IMR-90 (cell line): ENCODE results near the gene NAGLU. TPM values are rescaled to one million over a fixed set of nuclear protein-coding genes. Genes with fewer than 3 reads are reported as not detected.

Source experiments
- ATAC-seq: fragments of 200-7000 bp; cut with Tn5 transposase; 2 replicates; pipeline ENCODE4 v1.9.1; 2020; ENCODE audit warnings: low read depth, mild to moderate bottlenecking, moderate library complexity
- BruUV-seq: library from RNA; stranded (reverse); fragments of 400-500 nt; replicated peaks from 2 replicates; lab custom pipeline; 2021; lab: Mats Ljungman, UMichigan
- CTCF ChIA-PET: fragments of 300-600 bp; formaldehyde crosslinking; extraction: SDS; loops from one replicate; lab custom pipeline; 2021; ENCODE audit warnings: antibody characterized with exemption; lab: Yijun Ruan, JAX
- POLR2A ChIA-PET: fragments of 300-600 bp; sonication (Branson Sonifier 250); formaldehyde crosslinking; loops from one replicate; lab custom pipeline; 2022; ENCODE audit warnings: antibody characterized with exemption; ENCODE audit not compliant: unreplicated experiment; lab: Charles Lee
- DNase-seq: peaks from one replicate; pipeline ENCODE4 v3.0.0; 2013
- H2AFZ ChIP-seq: replicated peaks from 2 replicates; pipeline ENCODE3; 2013; ENCODE audit warnings: low read length, mild to moderate bottlenecking; ENCODE audit not compliant: poor library complexity
- H2AK5ac ChIP-seq: 2 replicates; pipeline ENCODE4 v1.6.1; 2013; ENCODE audit warnings: low read depth, low read length, inconsistent platforms
- H2AK9ac ChIP-seq: replicated peaks from 2 replicates; pipeline ENCODE3; 2013; ENCODE audit warnings: mild to moderate bottlenecking, low read depth, low read length, moderate library complexity; ENCODE audit not compliant: poor library complexity
- H2BK120ac ChIP-seq: 2 replicates; pipeline ENCODE4 v1.6.1; 2013; ENCODE audit warnings: low read depth, low read length, inconsistent platforms
- H2BK15ac ChIP-seq: 3 replicates; pipeline ENCODE4 v1.6.1; 2013; ENCODE audit warnings: low read depth, low read length, inconsistent platforms
- H2BK20ac ChIP-seq: 2 replicates; pipeline ENCODE4 v1.6.1; 2013; ENCODE audit warnings: low read depth, mild to moderate bottlenecking, inconsistent platforms, low read length, moderate library complexity
- H2BK5ac ChIP-seq: 2 replicates; pipeline ENCODE4 v1.6.1; 2013; ENCODE audit warnings: mild to moderate bottlenecking, low read depth, low read length, inconsistent platforms; ENCODE audit not compliant: poor library complexity, severe bottlenecking
- H3K14ac ChIP-seq: replicated peaks from 2 replicates; pipeline ENCODE4 v1.6.1; 2013; ENCODE audit warnings: low read depth, low read length, inconsistent platforms
- H3K18ac ChIP-seq: 2 replicates; pipeline ENCODE4 v1.6.1; 2013; ENCODE audit warnings: low read depth, low read length, control low read depth
- H3K23ac ChIP-seq: 2 replicates; pipeline ENCODE4 v1.6.1; 2013; ENCODE audit warnings: low read depth, low read length, inconsistent platforms
- H3K27ac ChIP-seq: 2 replicates; pipeline ENCODE4 v1.5.1; 2013; ENCODE audit warnings: mild to moderate bottlenecking, control low read depth, low read length; ENCODE audit not compliant: insufficient read depth
- H3K27me3 ChIP-seq: 2 replicates; pipeline ENCODE4 v1.6.1; 2013; ENCODE audit warnings: low read length; ENCODE audit not compliant: control insufficient read depth, insufficient read depth
- H3K36me3 ChIP-seq: 2 replicates; pipeline ENCODE4 v1.6.1; 2013; ENCODE audit warnings: low read length, mixed read lengths; ENCODE audit not compliant: control insufficient read depth, insufficient read depth
- H3K4ac ChIP-seq: 2 replicates; pipeline ENCODE4 v1.6.1; 2013; ENCODE audit warnings: low read depth, low read length, inconsistent platforms
- H3K4me1 ChIP-seq: 2 replicates; pipeline ENCODE4 v1.6.1; 2013; ENCODE audit warnings: low read length, mixed read lengths; ENCODE audit not compliant: control insufficient read depth, insufficient read depth
- H3K4me2 ChIP-seq: 2 replicates; pipeline ENCODE4 v1.6.1; 2013; ENCODE audit warnings: low read depth, mild to moderate bottlenecking, control low read depth, low read length, moderate library complexity
- H3K4me3 ChIP-seq: 2 replicates; pipeline ENCODE4 v1.5.1; 2013; ENCODE audit warnings: low read depth, mild to moderate bottlenecking, control low read depth, low read length, moderate library complexity; ENCODE audit not compliant: insufficient read depth
- H3K56ac ChIP-seq: 2 replicates; pipeline ENCODE4 v1.6.1; 2013; ENCODE audit warnings: low read length, inconsistent platforms; ENCODE audit not compliant: insufficient read depth; ENCODE audit errors: extremely low read depth
- H3K79me1 ChIP-seq, 2 experiments: 2 replicates each; pipeline ENCODE4 v1.6.1; 2013; ENCODE audit warnings: low read length in 2 of 2, inconsistent platforms in 1 of 2, low read depth in 1 of 2
- H3K9ac ChIP-seq: 2 replicates; pipeline ENCODE4 v1.6.1; 2013; ENCODE audit warnings: low read depth, low read length, control low read depth
- H3K9me1 ChIP-seq: 2 replicates; pipeline ENCODE4 v1.6.1; 2013; ENCODE audit warnings: low read length, inconsistent platforms; ENCODE audit not compliant: insufficient read depth
- H3K9me3 ChIP-seq: 2 replicates; pipeline ENCODE4 v1.6.1; 2013; ENCODE audit warnings: low read length; ENCODE audit not compliant: control insufficient read depth, insufficient read depth
- H4K20me1 ChIP-seq: 2 replicates; pipeline ENCODE4 v1.6.1; 2013; ENCODE audit warnings: low read length, inconsistent platforms; ENCODE audit not compliant: insufficient read depth
- H4K5ac ChIP-seq: 2 replicates; pipeline ENCODE4 v1.6.1; 2013; ENCODE audit warnings: mild to moderate bottlenecking, low read depth, low read length, control low read depth
- H4K8ac ChIP-seq, 2 experiments: 2 replicates each; pipeline ENCODE4 v1.6.1; 2013; ENCODE audit warnings: low read depth in 2 of 2, low read length in 2 of 2, control low read depth in 1 of 2, inconsistent platforms in 1 of 2
- H4K91ac ChIP-seq: 2 replicates; pipeline ENCODE4 v1.6.1; 2013; ENCODE audit warnings: low read depth, low read length, inconsistent platforms; ENCODE audit not compliant: insufficient read depth
- BHLHE40 ChIP-seq: fragments of 150-350 bp; IDR thresholded peaks from 2 replicates; pipeline ENCODE4 v1.6.1; 2016; ENCODE audit warnings: mild to moderate bottlenecking, low read depth, low read length
- CEBPB ChIP-seq: IDR thresholded peaks from 2 replicates; pipeline ENCODE4 v1.6.1; 2012; ENCODE audit warnings: low read depth, low read length, improper control_type of control experiment
- CHD1 ChIP-seq: IDR thresholded peaks from 2 replicates; pipeline ENCODE4 v1.6.1; 2012; ENCODE audit warnings: low read depth, low read length, improper control_type of control experiment
- ELK1 ChIP-seq: fragments of 150-350 bp; IDR thresholded peaks from 2 replicates; pipeline ENCODE4 v1.6.1; 2016; ENCODE audit warnings: low read depth, mild to moderate bottlenecking, low read length, moderate library complexity, borderline replicate concordance
- FOS ChIP-seq: fragments of 150-350 bp; IDR thresholded peaks from 2 replicates; pipeline ENCODE4 v1.6.1; 2016; ENCODE audit warnings: low read depth, low read length
- MAZ ChIP-seq: IDR thresholded peaks from 2 replicates; pipeline ENCODE4 v1.6.1; 2012; ENCODE audit warnings: low read depth, mild to moderate bottlenecking, low read length, improper control_type of control experiment, moderate library complexity, borderline replicate concordance
- MXI1 ChIP-seq: IDR thresholded peaks from 2 replicates; pipeline ENCODE4 v1.6.1; 2012; ENCODE audit warnings: low read depth, mild to moderate bottlenecking, low read length, moderate library complexity, borderline replicate concordance
- POLR2A ChIP-seq: IDR thresholded peaks from 2 replicates; pipeline ENCODE4 v1.6.1; 2012; ENCODE audit warnings: mild to moderate bottlenecking, low read depth, low read length
- RAD21 ChIP-seq: IDR thresholded peaks from 2 replicates; pipeline ENCODE4 v1.6.1; 2012; ENCODE audit warnings: low read length, improper control_type of control experiment
- RCOR1 ChIP-seq: IDR thresholded peaks from 2 replicates; pipeline ENCODE4 v1.6.1; 2012; ENCODE audit warnings: mild to moderate bottlenecking, low read length, improper control_type of control experiment; ENCODE audit not compliant: insufficient replicate concordance
- RFX5 ChIP-seq: IDR thresholded peaks from 2 replicates; pipeline ENCODE4 v1.8.0; 2012; ENCODE audit warnings: low read depth, mild to moderate bottlenecking, low read length, moderate library complexity
- USF2 ChIP-seq: fragments of 150-350 bp; IDR thresholded peaks from 2 replicates; pipeline ENCODE4 v1.6.1; 2017; ENCODE audit warnings: mild to moderate bottlenecking, antibody characterized with exemption, low read length, low read depth
- WGBS, 2 experiments: methylation state at CpG; one replicate each; pipeline versions ENCODE4 v1.1.5 to v1.1.7; 2013; ENCODE audit warnings: missing lambda C conversion rate in 2 of 2; ENCODE audit not compliant: insufficient read length in 1 of 2; ENCODE audit errors: extremely low coverage in 2 of 2; 5-methylcytosine and 5-hydroxymethylcytosine counted together
- dilution Hi-C: fragments of 300-500 bp; cut with HindIII; formaldehyde crosslinking; loops from one replicate; pipeline ENCODE4 v1.14.3; 2018; ENCODE audit warnings: low sequenced_read_pairs; ENCODE audit not compliant: unreplicated experiment
- in situ Hi-C: fragments of 300-500 bp; cut with MboI; formaldehyde crosslinking; loops from 3 replicates; pipeline ENCODE4 v1.14.3; 2019; ENCODE audit warnings: low sequenced_read_pairs, inconsistent platforms, mixed read lengths
- intact Hi-C: fragments of 100-400 bp; cut with micrococcal nuclease; formaldehyde crosslinking; loops from 2 replicates; pipeline ENCODE4 v1.10.0; 2022
- polyA plus RNA-seq, 3 experiments: library from polyadenylated mRNA; depleted of rRNA; stranded (reverse); fragments of >200 nt; gene quantifications; 2 replicates each; pipeline ENCODE4 v1.2.3, GENCODE V29; 2012; ENCODE audit warnings: low replicate concordance in 1 of 3
- total RNA-seq: library from RNA; depleted of rRNA; stranded (reverse); fragments of >200 nt; gene quantifications from 2 replicates; pipeline ENCODE4 v1.2.3, GENCODE V29; 2012

Gene NAGLU
- total and polyA plus RNA-seq, 2 of the 4 experiments (the other 2 are of a cell fraction) = 6.5 to 29.2 TPM

GRCh38 chr17:42565523-42566214 is 29.6 kb downstream of the NAGLU start:
- Histone ChIP-seq H2BK5ac (no peak overlapping the region), H3K23ac (no peak overlapping the region), H3K9me1 (peaks cover 21% of the 10 kb centered on the region), H3K4me1 (peaks cover 19% of the 10 kb centered on the region), H3K56ac (no peak overlapping the region), H4K8ac (peak overlapping the region in 1 of 2 experiments; percentile 96; a peak in 1 of 4 replicates), H2BK15ac (no peak overlapping the region), H3K36me3 (peaks cover 48% of the 10 kb centered on the region), H2AK5ac (no peak overlapping the region), H2AFZ (no peak overlapping the region), H3K4ac (no peak overlapping the region), H3K27me3 (no peaks in the 10 kb centered on the region), H3K14ac (no peak overlapping the region), H4K20me1 (peaks cover 8% of the 10 kb centered on the region; the same call in 1 of the 2 replicates), H3K18ac (no peak overlapping the region), H4K5ac (peak overlapping the region; percentile 87; the same call in 1 of the 2 replicates), H3K9ac (no peak overlapping the region), H3K4me3 (no peak overlapping the region), H3K79me1 (peaks cover 44 to 85% of the 10 kb centered on the region in 2 experiments), H3K4me2 (no peak overlapping the region), H2BK20ac (no peak overlapping the region), H2BK120ac (no peak overlapping the region), H2AK9ac (no peak overlapping the region), H3K9me3 (no peaks in the 10 kb centered on the region), H4K91ac (no peak overlapping the region), H3K27ac (no peak overlapping the region)
- DNase-seq (no peak), ATAC-seq (no peak)
- POLR2A ChIA-PET = no interaction called here
- intact Hi-C loops = no loop called here
- no TSS peak for BruUV-seq
- in situ Hi-C loops = no loop called here
- dilution Hi-C loops = no loop called here
- TF ChIP-seq BHLHE40 (no peak), CHD1 (no peak), RAD21 (no peak), MXI1 (no peak), MAZ (no peak), RFX5 (no peak), POLR2A (no peak), CEBPB (no peak), RCOR1 (no peak), FOS (no peak), USF2 (no peak), ELK1 (no peak)
- 94% methylated on average over 7 of the region's 16 CpGs; no CpG with 5 or more reads in 1 of the 2 experiments for WGBS, 2 experiments
- CTCF ChIA-PET = no interaction called here
